Subcutaneous adipose tissue (tissue), 4 donors: Measurements from ENCODE around the gene FOXK2. TPM values are rescaled to one million over a fixed set of nuclear protein-coding genes. Genes with fewer than 3 reads are reported as not detected.

Experiments
- total RNA-seq, 4 donors: library from RNA; depleted of rRNA; stranded (reverse); fragments of >200 nt; gene quantifications; one replicate each; pipeline ENCODE4 v1.1.0, GENCODE V29; 2016
- TF ChIP-seq, protein P1 (sequence below): fragments of 450-650 bp; IDR thresholded peaks from one replicate; pipeline ENCODE4 v1.5.1; 2016; ENCODE audit warnings: low read depth, mild to moderate bottlenecking, control low read depth, antibody characterized with exemption, moderate library complexity

The FOXK2 gene
- total RNA-seq, 4 donors from 2014 or later = 22.0 to 42.2 (median 35.0) TPM

DNA sequence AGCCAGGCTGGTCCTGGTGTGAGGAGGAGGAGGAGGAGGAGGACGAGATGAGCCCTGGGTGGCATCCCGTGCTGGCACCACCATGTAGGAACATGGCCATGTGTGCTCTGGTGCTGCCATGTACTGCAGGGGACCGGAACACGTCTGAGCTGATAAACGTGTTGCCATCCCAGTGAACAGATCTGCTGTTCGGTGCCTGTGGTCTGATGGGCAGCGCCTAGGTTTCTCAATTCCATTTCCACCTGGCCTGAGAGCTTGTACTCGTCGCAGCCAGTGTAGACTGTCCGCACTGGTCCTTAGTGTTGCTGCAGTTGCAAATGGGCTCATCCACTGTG, 28.4 kb upstream of the FOXK2 start:
- TF ChIP-seq, protein P1, sequence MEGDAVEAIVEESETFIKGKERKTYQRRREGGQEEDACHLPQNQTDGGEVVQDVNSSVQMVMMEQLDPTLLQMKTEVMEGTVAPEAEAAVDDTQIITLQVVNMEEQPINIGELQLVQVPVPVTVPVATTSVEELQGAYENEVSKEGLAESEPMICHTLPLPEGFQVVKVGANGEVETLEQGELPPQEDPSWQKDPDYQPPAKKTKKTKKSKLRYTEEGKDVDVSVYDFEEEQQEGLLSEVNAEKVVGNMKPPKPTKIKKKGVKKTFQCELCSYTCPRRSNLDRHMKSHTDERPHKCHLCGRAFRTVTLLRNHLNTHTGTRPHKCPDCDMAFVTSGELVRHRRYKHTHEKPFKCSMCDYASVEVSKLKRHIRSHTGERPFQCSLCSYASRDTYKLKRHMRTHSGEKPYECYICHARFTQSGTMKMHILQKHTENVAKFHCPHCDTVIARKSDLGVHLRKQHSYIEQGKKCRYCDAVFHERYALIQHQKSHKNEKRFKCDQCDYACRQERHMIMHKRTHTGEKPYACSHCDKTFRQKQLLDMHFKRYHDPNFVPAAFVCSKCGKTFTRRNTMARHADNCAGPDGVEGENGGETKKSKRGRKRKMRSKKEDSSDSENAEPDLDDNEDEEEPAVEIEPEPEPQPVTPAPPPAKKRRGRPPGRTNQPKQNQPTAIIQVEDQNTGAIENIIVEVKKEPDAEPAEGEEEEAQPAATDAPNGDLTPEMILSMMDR = no peak

DNA sequence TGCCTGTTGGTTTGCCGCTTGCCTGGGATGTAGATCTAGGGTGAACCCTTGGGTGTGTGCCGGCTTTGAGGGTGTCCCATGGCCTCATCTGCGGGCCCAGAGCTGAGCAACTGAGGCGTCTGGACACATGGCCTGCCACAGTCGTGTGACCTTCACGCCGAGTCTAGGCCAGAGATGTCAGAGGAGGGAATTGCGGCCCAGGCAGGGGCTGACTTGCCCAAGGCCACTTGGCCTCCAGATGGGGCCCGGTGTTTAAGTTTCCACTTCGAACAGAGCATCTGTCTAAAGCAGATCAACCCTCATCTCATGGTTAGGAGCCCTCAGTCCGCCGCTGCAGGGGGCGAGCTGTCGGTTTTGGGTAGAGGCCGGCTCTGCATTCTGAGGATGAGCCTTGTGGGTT, 28.0 kb upstream of the FOXK2 start:
- TF ChIP-seq, protein P1 = no peak

DNA sequence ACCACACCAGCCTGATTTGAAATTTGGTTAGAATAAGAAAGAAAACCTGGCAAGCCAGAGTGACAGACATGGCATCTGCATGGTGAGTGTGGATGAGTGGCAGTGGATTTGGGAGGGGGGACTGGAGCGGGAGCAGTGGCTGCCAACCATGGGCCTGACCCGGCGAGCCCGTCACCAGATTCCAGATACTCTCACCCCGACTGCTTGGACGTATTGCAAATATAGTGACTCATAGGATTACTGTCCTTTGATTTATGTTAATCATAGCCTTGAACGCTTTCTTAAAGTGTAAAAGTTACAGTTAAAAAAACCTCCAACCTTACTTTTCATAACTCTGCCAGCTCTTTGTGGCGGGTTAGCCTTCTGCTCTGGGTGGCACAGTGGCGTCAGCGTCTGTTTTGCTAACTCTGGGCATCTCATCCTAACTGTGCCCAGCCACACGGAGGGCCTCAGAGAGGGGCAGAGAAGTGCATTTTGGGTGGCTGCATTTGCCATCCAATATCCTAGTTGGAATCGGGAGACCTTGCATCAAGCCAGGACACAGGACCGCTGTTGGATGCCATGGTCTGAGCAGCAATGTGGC, 26.8 kb upstream of the FOXK2 start:
- TF ChIP-seq, protein P1 = no peak

DNA sequence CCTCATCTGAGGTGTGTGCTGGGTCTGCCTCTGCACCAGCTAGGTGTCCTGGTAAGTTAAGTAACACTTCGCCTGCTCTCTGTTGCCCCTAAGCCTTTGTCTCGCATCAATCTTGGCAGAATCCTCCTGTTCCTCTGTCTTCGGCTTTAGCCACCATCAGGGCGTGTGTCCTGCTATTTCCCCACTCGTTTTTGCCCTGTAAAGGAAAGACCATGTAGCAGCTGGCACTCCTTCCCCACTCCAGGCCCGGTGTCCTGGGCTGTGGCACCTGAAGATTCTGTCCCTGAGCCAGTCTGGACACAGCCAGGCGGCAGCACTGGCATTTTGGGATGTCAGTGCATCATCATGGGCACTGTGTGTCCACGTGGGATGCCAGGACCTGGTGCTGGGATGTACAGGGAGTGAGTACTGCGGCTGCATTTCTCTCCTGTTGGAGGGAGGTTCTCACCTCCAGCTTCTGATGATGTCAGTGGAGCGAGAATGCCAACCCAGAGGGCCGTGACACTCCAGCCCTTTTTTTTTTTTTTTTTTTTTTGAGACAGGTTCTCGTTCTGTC, 26.2 kb upstream of the FOXK2 start:
- TF ChIP-seq, protein P1 = no peak

DNA sequence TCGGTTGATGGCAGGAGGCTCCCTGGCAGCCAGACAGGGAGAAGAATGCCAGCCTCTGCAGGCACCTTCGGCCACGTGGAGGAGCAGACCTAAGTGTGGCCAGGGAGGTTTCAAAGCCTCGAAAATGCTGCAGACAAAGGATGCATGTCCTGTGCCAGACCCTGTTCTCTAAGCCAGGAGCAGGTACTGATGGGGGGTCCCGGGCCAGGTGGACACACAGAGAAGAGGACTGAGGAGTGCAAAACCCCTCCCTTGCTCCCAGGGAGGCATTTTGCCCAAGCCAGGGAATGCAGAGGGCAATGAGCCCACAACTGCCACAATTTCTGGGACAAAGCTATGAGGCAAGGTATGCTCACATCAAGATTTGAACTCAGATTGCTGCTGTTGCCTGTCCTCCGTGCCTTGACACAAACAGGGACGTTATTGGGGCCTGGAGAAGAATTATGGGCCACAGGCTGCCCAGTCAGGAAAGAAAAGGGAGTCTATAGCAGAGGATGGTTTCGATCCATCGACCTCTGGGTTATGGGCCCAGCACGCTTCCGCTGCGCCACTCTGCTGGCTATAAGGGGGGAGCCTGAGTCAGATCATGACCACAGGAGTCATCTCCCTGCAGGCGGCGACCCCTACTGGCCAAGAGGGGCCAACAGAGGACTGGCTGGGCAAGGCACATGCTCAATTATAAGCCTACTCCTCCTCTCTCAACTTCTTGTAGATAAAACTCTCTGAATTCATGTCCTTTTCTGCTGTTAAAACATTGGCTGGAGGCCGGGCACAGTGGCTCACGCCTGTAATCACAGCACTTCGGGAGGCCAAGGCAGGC, 25.1 kb upstream of the FOXK2 start:
- TF ChIP-seq, protein P1 = no peak

DNA sequence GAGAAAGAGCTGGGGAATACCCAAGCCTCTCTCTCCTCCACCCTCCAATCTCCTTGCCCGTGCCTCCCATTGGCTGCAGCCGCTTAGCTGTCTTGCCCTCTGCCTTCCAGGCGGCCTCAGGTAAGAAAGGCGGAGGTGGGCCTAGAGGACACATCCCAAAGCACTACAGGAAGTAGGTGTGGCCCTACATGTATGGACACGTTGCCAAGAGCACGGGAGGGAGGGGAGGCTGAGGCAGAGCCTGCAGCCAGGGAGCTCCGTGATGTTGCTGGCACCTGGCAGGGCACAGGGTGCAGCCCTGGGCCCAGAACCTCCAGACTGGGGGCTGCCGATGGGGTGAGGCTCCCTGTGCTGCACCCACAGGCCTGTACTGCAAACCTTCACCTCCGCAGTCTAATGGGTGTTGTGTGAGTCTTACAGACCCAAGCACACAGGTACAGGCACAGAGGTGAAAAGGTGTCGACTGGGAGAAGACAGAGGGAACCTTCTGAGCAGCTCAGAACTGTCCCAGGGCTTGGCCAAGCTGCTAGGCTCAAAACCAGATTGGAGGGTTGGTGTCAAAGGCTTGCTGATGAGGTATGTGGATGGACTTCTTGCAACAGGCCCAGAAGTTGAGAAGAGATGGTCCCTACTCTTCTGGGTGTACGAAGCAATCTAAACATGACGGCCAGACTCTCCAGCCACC, 23.5 kb upstream of the FOXK2 start:
- TF ChIP-seq, protein P1 = no peak
